Keratinocyte (primary cell): ENCODE measurements around the gene EID2B.

ENCODE experiments used
- EZH2 ChIP-seq: IDR thresholded peaks from one replicate; pipeline ENCODE4 v1.6.1; 2012; ENCODE audit warnings: inconsistent platforms, mild to moderate bottlenecking, low read length, moderate library complexity
- TF ChIP-seq, protein P1 (sequence below), 3 experiments: IDR thresholded peaks in 1 of 3; conservative IDR thresholded peaks in 1 of 3; optimal IDR thresholded peaks in 1 of 3; 2 replicates in 2 of 3; 3 replicates in 1 of 3; pipeline versions ENCODE3 to v1.5.1; 2011; ENCODE audit warnings: low read length in 3 of 3, mild to moderate bottlenecking in 3 of 3, moderate library complexity in 2 of 3, control low read depth in 1 of 3, inconsistent platforms in 1 of 3; ENCODE audit not compliant: insufficient read depth in 2 of 3; ENCODE audit errors: extremely low read depth in 1 of 3

- TF ChIP-seq, protein P1, sequence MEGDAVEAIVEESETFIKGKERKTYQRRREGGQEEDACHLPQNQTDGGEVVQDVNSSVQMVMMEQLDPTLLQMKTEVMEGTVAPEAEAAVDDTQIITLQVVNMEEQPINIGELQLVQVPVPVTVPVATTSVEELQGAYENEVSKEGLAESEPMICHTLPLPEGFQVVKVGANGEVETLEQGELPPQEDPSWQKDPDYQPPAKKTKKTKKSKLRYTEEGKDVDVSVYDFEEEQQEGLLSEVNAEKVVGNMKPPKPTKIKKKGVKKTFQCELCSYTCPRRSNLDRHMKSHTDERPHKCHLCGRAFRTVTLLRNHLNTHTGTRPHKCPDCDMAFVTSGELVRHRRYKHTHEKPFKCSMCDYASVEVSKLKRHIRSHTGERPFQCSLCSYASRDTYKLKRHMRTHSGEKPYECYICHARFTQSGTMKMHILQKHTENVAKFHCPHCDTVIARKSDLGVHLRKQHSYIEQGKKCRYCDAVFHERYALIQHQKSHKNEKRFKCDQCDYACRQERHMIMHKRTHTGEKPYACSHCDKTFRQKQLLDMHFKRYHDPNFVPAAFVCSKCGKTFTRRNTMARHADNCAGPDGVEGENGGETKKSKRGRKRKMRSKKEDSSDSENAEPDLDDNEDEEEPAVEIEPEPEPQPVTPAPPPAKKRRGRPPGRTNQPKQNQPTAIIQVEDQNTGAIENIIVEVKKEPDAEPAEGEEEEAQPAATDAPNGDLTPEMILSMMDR (optimal IDR thresholded peaks at IDR 0.05 in 1 of 3, IDR thresholded peaks at IDR 0.05 in 1 of 3, conservative IDR thresholded peaks at IDR 0.05 in 1 of 3; ENCODE audit: extremely low read depth in 1 of 3, insufficient read depth in 2 of 3, low read length in 3 of 3) = no peak
- TF ChIP-seq EZH2 = no peak
Measured at GRCh38 chr19:39520541-39521484, 11.8 kb downstream of the EID2B start.
